RPMI7951 (cell line): Measurements from ENCODE around the gene DGKA. TPM values are rescaled to one million over a fixed set of nuclear protein-coding genes. Genes with fewer than 3 reads are reported as not detected.
A peak's percentile ranks its signal among the peaks of the same experiment; 100 is the strongest.
"Not testable (repeated sequence)": the region's sequence is repeated elsewhere in the genome, so short reads cannot be mapped to it uniquely, and the experiment has no call there.

Source experiments
- DNase-seq: peaks from one replicate; pipeline ENCODE4 v3.0.0-alpha.2; 2012; ENCODE audit warnings: low read depth
- total RNA-seq: library from RNA; depleted of rRNA; stranded (reverse); fragments of >200 nt; shearing (Covaris generic); gene quantifications from 2 replicates; pipeline ENCODE4 v1.2.3, GENCODE V29; 2014; rRNA removed

The DGKA gene
- total RNA-seq: 16.9 and 23.6 TPM in 2 replicates

DNA sequence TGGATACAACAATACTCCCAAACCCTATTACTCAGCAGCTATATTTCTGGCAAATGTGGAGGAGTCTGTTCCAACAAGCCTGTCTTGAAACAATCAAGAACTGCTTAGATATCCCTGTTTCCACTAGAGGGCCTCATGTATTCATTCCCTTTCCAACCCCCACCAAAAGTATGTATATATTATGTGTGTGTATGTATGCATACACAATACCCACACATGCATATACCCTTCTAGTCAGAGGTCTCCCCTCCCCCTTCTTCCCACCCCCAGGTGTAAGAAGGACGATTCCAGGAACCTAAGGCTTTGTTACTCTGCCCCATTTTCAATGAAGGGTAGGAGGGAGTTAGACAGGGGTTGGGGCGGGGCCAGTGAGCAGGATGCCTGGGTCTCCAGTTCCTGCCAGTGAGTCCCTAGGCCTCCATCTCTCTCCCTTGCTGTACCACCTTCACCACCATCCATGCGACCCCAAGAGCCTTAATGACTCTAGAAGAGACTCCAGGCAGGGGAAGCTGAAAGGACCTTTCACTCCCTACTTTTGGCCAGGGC lies at the start of gene DGKA:
Gene DGKA (plus strand): TSS at position 392 of the 546 bp plus-strand sequence. CDS start 5,342 bp downstream, outside the sequence.
- DNase-seq: peak; percentile 56

DNA sequence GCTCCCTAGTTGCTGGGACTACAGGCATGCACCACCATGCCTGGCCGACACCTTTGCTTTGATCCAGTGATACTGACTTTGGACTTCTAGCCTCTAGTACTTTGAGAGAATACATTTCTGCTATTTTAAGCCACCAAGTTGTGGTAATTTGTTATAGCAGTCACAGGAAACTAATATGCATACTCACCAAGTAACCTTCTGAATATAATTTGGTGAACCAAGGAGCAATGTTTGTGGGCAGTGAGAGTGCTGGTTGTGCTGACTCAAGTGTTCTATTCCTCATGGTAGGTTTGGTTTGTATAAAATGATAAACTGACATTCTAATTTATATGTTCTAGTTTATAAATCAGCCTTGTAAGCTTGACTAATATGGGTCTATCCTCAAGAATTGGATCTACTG lies 45.8 kb upstream of the DGKA start:
- no peak for DNase-seq

DNA sequence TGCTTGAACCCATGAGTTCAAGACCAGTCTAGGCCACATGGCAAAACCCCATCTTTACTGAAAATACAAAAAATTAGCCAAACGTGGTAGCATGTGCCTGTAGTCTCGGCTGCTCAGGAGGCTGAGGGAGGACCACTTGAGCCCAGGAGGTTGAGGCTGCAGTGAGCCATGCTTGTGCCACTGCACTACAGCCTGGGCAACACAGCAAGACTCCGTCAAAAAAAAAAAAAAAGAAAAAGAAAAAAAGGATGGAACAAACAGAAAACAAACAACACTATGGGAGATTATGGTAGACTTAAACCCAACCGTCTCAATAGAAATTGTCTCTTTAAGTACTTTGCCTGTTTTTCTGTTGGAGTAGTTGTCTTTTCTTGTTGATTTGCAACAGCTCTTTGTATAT lies 39.7 kb upstream of the DGKA start:
- no peak for DNase-seq

DNA sequence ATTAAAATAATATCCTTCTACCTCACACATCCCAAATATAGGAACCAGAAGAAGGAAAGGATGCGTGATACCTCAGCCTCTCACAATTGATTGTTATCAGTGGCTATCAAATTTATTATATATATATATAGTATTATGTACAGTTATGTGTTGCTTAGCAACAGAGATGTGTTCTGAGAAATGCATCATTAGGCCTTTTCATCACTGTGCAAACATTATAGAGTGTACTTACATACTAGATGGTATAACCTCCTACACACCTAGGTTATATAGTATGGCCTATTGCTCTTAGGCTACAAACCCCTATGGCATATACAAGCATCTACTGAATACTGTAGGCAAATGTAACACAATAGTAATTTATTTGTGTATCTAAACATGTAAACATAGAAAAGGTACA lies 37.2 kb upstream of the DGKA start:
- no peak for DNase-seq

DNA sequence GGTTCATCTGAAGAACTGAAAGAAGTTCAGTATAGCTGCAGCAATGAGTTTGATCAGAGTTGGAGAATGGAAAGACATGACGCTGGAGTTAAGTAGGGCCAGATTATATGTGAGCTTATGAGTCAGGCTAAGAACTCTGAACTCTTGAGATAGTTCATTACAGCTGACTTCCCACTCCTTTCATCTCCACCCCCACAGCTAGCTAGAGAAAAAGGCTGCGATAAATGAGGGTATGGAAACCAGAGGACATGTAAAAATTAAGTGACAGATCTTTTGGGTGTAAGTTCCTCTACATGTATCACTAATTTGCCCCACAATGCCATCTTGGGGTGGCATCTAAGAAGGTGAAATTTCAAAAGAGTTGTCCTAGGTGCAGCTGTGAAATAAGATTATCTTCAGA lies 31.9 kb upstream of the DGKA start:
- DNase-seq: peak; percentile 1

DNA sequence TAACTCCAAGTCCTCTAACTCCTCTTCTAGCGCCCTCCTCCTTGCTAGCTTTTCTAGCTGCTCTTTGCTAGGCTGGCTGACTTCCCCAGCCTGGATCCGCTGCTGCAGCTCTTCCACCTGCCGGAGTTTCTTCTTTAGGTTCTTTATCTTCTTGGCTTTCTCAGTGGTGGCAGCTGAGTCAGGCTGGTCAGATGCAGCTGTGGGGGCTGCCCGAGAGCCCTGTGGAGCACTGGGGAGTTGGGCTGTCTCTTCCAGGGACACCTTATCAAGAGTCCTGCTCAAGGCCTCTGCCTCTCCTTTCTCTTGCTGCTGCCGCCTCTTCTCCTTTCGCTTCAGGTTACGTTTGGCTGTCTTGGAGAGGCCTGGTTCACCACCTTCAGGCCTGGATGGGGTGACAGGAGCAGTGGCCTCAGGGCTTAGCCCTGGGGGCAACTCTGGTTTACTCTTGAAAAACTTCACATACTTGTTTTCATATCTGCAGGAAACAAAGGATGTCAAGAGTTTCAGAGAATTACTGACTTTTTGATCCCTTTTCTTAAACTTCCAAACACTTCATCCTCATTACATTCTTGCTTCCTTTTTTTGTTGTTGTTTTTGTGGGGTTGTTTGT lies 29.0 kb upstream of the DGKA start:
- DNase-seq: no peak

DNA sequence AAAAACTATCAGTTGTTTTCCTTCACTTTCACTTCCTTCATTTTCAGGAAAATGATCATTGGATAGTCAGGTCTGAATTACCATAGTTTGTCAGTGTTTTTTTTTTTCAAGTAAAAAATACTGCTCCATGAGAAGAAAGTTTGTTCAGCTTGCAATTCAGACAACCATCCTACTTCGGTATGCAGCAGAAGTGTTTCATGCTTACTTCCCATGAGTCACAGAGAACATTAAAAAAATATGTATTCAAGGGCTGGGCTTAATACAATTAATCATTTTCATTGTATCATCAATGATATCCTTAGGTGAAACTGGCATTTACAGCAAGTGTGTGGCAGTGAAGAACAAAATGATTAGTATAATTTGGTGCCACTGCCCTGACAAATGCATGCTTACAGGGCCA lies 24.9 kb upstream of the DGKA start:
- DNase-seq: no peak

DNA sequence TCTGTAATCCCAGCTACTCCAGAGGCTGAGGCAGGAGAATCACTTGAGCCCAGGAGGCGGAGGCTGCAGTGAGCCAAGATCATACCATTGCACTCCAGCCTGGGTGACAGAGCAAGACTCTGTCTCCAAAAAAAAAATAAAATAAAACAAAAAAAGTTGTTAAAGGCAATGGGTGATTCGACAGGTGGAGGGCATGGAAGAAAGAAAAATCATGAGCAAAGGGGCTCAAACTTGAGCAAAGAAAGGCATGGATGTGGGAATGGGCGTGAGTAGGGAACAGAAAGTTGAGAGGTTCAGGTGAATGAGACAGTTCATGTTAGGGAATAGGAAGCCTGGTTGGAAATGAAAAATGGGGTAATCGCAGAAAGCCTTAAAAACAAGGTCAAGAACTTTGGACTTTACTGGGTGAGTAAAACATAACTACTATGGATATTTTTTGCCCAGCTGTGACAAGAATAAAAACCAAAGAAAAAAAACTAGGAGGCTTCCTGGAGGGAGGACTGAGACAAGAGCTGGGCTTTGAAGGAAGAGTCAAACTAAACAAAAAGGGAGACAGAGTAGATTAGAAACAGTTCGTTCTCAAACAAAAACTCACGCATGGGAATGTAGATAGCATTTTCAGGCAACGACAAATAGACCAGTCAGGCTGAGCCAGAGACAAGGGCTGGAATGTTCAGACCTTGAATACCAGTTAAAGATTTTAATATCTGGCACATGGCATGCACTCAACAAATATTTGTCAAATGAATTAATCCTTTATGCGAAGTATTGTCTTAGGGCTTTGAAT lies 22.0 kb upstream of the DGKA start:
- no peak for DNase-seq

DNA sequence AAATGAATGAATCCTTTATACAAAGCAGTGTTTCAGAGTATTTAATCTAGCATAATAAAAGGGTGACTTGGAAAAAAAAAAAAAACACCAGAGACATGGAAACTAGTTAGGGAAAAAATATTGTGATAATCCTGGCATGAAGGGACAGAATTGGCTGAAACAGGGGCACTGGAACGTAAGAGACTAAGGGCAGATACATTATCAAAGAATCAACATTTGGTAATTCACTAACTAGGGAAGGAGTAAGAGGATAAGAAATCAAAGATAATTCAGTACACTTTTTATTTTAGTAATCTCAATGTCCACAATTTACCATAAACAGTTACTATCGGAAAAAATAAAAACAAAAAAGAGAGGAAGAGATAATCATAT lies 21.5 kb upstream of the DGKA start:
- no peak for DNase-seq

DNA sequence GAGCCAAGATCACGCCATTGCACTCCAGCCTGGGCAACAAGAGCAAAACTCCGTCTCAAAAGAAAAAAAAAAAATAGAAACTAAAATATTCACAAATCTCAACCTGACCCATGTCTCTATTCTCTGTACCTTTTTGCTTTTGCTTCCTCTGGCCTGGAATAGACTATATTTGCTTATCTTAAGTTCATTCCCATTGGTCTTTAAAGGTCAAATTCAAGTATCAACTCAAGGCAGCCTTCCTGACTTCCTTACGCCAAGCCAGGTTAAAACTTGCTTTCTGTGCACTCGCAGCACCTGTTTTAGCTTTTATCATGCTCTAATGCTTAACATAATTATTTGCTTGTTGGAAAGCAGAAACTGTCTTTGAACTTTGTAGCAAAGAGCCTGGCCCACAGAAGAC lies 18.1 kb upstream of the DGKA start:
- DNase-seq: no peak

DNA sequence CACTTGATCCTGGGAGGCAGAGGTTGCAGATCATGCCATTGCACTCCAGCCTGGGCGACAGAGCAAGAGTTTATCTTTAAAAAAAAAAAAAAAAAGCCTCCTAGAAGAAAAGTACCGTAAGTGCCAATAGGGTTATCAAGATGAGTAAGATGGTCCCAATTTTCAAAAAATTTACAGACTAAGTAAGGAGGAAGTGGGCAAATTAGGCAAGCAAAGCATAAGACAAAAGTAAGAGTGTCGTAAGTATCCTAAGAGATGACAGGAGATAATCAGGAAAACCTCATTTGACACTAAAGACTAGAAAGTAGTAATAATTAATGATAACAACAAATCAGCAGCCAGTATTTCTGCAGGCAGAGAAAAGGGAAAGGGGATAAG lies 15.5 kb upstream of the DGKA start:
- DNase-seq: no peak

DNA sequence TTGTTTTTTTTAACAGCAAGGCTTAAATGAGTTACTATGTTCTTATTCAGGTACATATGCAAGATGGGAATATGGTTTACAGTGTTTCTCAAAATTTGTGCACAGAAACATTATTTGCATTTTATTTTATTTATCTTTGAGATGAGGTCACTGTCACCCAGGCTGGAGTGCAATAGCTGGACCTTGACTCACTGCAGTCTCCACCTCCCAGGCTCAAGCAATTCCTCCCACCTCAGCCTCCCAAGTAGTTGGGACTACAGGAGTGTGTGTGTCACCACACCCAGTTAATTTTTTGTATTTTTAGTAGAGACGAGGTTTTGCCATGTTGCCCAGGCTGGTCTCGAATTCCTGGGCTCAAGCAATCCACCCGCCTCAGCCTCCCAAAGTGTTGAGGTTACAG lies 11.9 kb upstream of the DGKA start:
- DNase-seq: not testable (repeated sequence)

DNA sequence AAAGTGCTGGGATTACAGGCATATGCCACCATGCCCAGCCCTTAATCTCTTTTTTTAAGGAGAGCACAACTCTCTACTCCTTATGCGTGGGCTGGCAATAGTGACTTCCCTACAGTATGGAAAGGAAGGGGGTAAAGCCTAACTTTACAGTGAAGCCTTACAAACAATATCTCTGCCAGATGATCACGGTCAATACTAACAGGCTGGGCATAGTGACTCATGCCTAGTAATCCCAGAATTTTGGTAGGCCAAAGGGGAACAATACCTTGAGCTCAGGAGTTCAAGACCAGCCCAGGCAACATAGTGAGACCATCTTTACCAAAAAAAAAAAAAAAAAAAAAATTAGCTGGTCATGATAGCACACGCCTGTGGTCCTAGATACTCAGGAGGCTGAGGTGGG lies 8.8 kb upstream of the DGKA start:
- no peak for DNase-seq

DNA sequence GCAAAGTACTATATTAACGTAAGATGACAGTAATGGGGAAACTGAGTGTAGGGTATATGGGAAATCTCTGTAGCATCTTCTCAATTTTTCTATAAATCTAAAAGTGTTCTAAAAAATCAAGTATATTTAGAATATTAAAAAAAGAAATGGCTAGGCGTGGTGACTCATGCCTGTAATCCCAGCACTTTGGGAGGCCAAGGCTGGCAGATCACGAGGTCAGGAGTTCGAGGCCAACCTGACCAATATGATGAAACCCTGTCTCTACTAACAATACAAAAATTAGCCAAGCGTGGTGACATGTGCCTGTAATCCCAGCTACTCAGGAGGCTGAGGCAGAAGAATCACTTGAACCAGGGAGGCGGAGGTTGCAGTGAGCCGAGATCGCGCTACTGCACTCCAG lies 7.3 kb upstream of the DGKA start:
- not testable (repeated sequence) for DNase-seq

DNA sequence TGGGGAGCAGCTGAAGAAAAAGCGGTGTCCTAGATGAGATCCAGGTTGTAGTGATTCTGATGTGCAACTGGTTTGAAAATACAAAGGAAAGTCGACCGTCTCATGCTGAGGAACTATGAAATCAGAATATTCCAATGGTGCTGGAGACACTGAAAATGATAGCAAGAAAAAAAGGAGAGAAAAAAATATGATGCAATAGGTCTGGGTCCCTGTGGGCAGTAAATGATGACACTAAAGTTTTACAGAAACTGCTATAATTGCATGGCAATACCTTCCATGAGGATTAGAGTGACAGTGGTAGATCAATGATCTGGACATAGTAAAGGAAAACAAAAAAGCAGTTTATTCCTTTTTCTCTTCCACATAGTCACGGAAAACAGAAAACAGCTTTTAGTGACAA lies 5.6 kb upstream of the DGKA start:
- no peak for DNase-seq

DNA sequence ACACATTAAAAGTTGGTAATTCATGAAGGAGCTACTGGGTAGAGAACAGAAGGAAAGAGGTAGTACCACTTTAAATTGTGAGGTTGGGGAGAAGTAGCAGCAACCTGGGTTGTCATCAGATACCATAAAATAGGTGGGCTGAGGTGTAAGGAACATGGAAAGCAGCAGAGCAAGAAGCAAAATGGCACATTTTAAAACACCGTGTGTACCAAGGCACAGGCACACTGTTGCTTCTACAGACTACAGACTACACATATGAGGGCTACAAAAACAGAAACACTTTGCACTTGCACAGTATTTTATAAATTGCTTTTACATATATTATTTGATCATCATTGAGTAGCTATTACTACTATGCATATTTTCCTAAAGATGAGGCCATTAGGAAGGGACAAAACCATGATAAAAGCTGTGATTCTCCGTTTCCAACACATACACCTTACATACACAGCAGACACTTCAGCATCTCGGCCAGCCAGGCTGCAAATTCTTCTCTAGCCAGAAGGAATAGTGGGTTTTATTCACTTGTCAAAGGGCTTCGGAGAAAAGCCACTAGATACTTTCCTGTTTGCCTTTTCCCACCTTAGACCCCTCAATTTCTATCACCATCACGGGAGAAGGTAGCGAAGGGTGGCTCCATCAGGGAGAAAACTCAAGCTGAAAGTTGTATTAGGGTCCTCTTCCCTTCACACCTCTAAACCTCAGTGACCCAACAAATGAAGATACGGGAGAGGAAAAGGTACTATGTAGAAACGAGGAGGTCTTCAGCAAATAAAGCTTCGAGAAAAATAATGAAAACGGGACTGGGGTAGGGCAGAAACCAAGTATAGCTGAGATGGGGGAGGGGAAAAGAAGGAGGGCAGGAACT lies 4.9 kb upstream of the DGKA start:
- no peak for DNase-seq

DNA sequence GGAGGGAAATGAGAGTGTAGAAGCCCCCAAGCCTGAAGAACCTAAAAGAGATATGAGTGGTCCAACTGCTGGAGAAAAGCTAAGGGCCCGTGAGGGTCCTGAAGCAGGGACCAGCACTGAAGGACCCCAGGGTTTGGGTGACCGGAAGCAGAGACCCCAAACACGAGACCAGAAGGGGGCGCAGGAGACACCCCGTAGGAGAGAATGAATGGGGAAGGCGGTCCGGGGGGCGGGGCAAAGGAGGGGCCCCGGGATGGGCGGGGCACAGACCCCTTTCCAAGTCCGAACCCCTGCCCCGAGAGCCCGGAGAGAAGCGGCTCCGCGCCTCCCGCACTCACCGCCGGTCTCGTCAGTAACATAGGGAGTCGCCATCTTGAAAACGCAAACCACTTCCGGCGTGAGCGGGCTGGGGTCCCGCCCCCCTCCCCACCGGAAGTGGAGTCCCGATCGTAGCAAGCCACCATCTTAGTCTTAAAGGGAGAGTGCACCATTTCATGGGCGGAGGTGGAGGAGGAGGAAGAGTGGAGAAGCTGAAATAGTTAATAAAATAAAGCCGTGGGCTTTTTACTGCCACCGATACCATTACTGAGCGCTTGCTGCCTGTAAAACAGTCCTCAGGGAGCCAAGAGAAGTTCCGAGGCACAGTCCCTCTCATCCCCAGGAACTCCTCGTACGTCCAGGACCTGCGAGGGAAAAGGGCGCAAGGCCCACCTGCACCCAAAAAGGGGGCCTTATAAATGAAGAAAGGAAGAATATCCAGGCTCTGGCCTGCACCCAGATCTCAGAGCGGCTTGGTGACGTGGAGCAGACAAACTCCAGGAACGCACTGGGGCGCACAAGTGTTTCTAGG lies 4.0 kb upstream of the DGKA start:
- DNase-seq: peak; percentile 88

DNA sequence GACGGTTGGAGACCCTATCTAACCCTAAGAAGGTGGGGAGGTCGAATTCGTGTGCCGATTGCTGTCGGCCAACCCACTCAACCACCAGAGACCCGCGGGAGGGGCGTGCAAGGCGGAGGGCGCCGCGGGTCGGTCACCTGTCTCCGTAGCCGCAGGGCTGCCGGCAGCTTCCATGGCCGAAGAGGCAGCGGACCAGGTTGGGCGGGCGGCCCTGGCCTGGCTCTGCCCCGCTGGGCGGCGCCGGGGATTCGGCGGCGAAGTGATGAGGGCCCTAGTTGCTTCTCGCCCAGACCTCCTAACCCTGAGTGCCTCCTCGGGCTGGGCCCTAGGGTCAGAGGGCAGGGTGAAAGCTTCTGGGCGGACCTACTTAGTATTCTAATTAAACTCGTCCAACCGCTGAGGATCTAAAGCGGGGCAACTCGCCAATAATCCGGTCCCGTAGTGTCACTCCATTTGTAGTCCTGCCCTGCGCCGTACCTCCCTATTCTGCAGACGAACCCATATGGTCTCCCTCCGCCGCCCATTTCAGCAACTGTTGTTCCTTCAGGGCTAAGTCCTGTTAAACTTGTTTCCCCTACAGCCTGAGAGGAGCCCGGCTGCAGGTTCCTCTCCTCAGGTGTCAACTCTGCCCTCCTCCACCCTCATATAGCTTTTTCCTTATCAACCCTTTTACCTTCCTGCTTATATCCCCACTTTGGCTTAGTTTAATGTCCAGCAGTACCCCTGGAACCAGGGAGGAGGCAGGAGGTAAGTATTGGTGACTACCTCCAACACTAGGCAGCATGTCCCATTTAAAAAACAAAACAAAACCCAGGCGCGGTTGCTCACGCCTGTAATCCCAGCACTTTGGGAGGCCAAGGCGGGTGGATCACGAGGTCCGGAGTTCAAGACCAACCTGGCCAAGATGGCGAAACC lies 3.1 kb upstream of the DGKA start, which contains the start of gene PYM1:
Gene PYM1 (minus strand): TSS at position 307 of the 915 bp plus-strand sequence. CDS start 133 bp downstream, at position 174.
- DNase-seq: peak; percentile 72

DNA sequence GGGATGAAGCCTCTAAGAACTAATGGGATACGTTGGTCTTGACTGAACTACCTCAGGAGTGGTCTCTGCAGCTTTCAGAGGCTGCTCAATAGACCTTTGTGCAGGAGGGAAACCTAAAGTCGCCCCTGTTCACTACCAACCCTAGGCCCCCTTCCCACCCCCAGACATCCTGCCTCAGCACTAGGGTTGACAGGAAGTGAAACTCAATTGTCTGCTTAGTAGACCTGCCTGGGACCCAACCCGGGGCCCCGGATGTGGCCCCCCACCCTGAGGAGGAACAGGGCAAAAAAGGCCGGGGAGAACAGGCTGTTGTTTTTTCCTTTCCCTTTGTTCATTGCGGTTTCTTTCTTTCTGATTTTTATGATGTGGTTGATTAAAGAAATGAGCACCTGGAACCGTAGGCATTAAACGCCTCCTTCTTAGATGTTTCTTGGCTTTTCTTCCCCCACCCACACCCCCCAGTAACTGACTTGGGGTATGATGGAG lies 1.6 kb upstream of the DGKA start:
- DNase-seq: no peak

DNA sequence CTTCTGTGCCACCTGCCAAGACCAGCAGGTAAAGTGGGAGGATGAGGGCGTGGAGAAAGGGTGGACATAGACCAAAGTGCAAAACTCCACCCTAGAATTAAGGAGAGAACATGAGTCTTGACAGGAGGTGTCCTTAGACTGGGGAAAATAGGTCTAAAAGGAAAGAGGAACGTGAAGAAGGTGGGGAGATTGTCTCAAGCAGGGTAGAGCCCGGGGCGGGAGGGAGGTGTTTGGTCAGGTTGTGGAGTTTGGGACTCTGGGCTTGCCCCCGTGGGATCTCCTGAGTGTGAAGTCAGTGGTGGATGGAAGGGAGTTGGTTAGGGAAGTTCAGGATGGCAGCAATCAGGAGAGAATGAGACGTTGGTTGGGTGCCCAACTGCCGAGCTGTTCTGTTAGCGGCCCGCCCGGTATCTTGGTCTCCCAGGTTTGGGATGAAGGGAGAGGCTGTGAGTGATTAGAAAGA lies 386 bp downstream of the DGKA start:
- DNase-seq: peak; percentile 16
